CD8-positive, alpha-beta memory T cell (primary cell): Measurements from ENCODE around the gene AKAP6. TPM values are rescaled to one million over a fixed set of nuclear protein-coding genes. Genes with fewer than 3 reads are reported as not detected.

Source experiments
- CTCF ChIA-PET: fragments of 350-600 bp; sonication (Branson Sonifier 250); formaldehyde crosslinking; loops from one replicate; lab custom pipeline; 2021; ENCODE audit warnings: antibody characterized with exemption; lab: Charles Lee
- POLR2A ChIA-PET: fragments of 350-600 bp; sonication (Branson Sonifier 250); formaldehyde crosslinking; loops from one replicate; lab custom pipeline; 2021; ENCODE audit warnings: antibody characterized with exemption; lab: Charles Lee
- DNase-seq, 5 donors: peaks; one replicate each; pipeline versions ENCODE4 v3.0.0 to v3.0.0-alpha.2; 2020 to 2022; ENCODE audit warnings: mixed read lengths in 1 of 5
- H3K27ac ChIP-seq: one replicate; pipeline ENCODE4 v1.7.0; 2013; ENCODE audit warnings: low read depth, mild to moderate bottlenecking, low read length, moderate library complexity
- H3K27me3 ChIP-seq: 2 replicates; pipeline ENCODE4 v1.7.0; 2013; ENCODE audit warnings: low read length, mild to moderate bottlenecking; ENCODE audit not compliant: insufficient read depth, poor library complexity, severe bottlenecking
- H3K36me3 ChIP-seq: 2 replicates; pipeline ENCODE4 v1.7.0; 2013; ENCODE audit warnings: mild to moderate bottlenecking, low read length, moderate library complexity; ENCODE audit not compliant: insufficient read depth
- H3K4me1 ChIP-seq: 2 replicates; pipeline ENCODE4 v1.7.0; 2013; ENCODE audit warnings: mild to moderate bottlenecking, low read length, moderate library complexity; ENCODE audit not compliant: insufficient read depth
- H3K4me3 ChIP-seq: 2 replicates; pipeline ENCODE4 v1.7.0; 2013; ENCODE audit warnings: mild to moderate bottlenecking, low read length
- H3K9me3 ChIP-seq: 2 replicates; pipeline ENCODE4 v1.7.0; 2013; ENCODE audit warnings: mild to moderate bottlenecking, low read length
- H3K27ac Mint-ChIP-seq, 8 donors: one replicate each; pipeline ENCODE4 v1.8.0; 2020 to 2021; ENCODE audit warnings: mixed read lengths in 8 of 8, mild to moderate bottlenecking in 6 of 8, inconsistent platforms in 3 of 8, moderate library complexity in 3 of 8
- H3K27me3 Mint-ChIP-seq, 2 donors: one replicate each; pipeline ENCODE4 v1.8.0; 2020 to 2021; ENCODE audit warnings: mixed read lengths in 2 of 2, mild to moderate bottlenecking in 1 of 2, moderate library complexity in 1 of 2
- H3K36me3 Mint-ChIP-seq, 3 donors: one replicate each; pipeline ENCODE4 v1.8.0; 2020 to 2021; ENCODE audit warnings: mixed read lengths in 3 of 3, inconsistent platforms in 1 of 3, mild to moderate bottlenecking in 1 of 3
- H3K4me1 Mint-ChIP-seq, 3 donors: one replicate each; pipeline ENCODE4 v1.8.0; 2020 to 2021; ENCODE audit warnings: mixed read lengths in 3 of 3, inconsistent platforms in 1 of 3, mild to moderate bottlenecking in 1 of 3
- H3K4me3 Mint-ChIP-seq, 7 donors: one replicate each; pipeline ENCODE4 v1.8.0; 2020 to 2021; ENCODE audit warnings: mixed read lengths in 7 of 7, mild to moderate bottlenecking in 6 of 7, moderate library complexity in 4 of 7, inconsistent platforms in 2 of 7
- H3K9me3 Mint-ChIP-seq, 5 donors: one replicate each; pipeline ENCODE4 v1.8.0; 2020 to 2022; ENCODE audit warnings: mixed read lengths in 5 of 5, mild to moderate bottlenecking in 3 of 5, moderate library complexity in 2 of 5, inconsistent platforms in 1 of 5
- polyA plus RNA-seq: library from polyadenylated mRNA; unstranded; fragments of 300-500 nt; fragmentation: Illumina TruSeq; gene quantifications from one replicate; pipeline ENCODE4 v1.2.3, GENCODE V29; 2021
- total RNA-seq, 2 experiments: library from RNA; stranded (reverse); gene quantifications; one replicate each; pipeline ENCODE4 v1.2.3, GENCODE V29; 2021

AKAP6 gene
- total and polyA plus RNA-seq, 3 experiments from 2014 or later, result 0.49 to 1.5 (median 1.4) TPM

DNA sequence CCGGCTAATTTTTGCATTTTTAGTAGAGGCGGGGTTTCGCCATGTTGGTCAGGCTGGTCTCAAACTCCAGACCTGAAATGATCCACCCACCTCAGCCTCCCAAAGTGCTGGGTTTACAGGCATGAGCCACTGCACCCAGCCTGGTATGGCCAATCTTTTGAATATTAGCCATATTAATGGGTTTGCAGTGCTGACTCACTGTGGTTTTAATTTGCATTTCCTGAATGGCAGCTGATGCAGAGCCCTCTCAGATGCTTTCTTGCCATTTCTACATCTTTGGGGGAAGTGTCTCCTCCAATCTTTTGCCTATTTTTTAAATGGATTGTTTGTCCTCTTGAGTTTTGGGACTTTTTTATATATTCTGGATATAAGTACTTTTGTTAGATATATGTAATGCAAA is 554.1 kb downstream of the AKAP6 start:
- no peak for DNase-seq
- no peak overlapping the region for H3K4me3 ChIP-seq
- no peaks in the 10 kb centered on the region for H3K9me3 ChIP-seq
- Mint-ChIP-seq H3K9me3 (peaks cover 5 to 13% (median 9%) of the 10 kb centered on the region in 5 donors), H3K27me3 (peaks cover 0 to 3% of the 10 kb centered on the region in 2 donors), H3K4me3 (no peak overlapping the region), H3K4me1 (no peaks in the 10 kb centered on the region), H3K36me3 (no peaks in the 10 kb centered on the region), H3K27ac (no peak overlapping the region)
- no peaks in the 10 kb centered on the region for H3K36me3 ChIP-seq
- ChIA-PET POLR2A (no interaction called here), CTCF (no interaction called here)
- H3K27me3 ChIP-seq, result no peaks in the 10 kb centered on the region
- H3K4me1 ChIP-seq, result no peaks in the 10 kb centered on the region
- H3K27ac ChIP-seq, result no peak overlapping the region

Other genes starting within 250 kb of the AKAP6 start
- gene RNU6-7, start 127.3 kb upstream of the AKAP6 start, total RNA-seq, result not detected
- gene RNU6-7, start 127.3 kb upstream of the AKAP6 start, polyA plus RNA-seq, result not detected
- gene RNU6-8, start 126.0 kb upstream of the AKAP6 start, total RNA-seq, result not detected
- gene RNU6-8, start 126.0 kb upstream of the AKAP6 start, polyA plus RNA-seq, result not detected